ENCODE data around the gene SYDE2.
"Not testable (repeated sequence)": the region's sequence is repeated elsewhere in the genome, so short reads cannot be mapped to it uniquely, and the experiment has no call there.

SYDE2 gene

DNA sequence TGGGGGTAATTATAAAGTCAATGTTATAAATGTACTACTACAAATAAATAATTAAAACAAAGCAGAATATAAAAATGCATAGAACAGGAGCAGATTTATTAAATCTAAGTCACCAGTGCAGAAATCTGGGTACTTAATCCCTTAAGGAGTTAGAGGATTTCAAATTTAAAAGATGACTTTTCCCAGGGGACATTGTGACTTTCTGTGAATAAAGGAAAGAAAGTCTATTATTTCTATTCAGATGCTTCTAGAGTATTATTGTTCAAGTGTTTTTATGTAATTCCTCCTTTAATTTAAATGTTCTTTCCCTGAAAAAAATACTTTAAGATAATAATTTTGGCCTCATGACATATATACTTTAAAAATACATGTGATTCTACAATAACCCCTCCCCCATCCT lies 43.4 kb downstream of the SYDE2 start:
- DNase-seq: no peak

GRCh38 chr1:85153149-85153891 lies 47.5 kb downstream of the SYDE2 start:
- no peak for DNase-seq

GRCh38 chr1:85151446-85151845 lies 49.4 kb downstream of the SYDE2 start:
- no peak for DNase-seq

GRCh38 chr1:85149805-85150204 lies 51.0 kb downstream of the SYDE2 start:
- no peak for DNase-seq

DNA sequence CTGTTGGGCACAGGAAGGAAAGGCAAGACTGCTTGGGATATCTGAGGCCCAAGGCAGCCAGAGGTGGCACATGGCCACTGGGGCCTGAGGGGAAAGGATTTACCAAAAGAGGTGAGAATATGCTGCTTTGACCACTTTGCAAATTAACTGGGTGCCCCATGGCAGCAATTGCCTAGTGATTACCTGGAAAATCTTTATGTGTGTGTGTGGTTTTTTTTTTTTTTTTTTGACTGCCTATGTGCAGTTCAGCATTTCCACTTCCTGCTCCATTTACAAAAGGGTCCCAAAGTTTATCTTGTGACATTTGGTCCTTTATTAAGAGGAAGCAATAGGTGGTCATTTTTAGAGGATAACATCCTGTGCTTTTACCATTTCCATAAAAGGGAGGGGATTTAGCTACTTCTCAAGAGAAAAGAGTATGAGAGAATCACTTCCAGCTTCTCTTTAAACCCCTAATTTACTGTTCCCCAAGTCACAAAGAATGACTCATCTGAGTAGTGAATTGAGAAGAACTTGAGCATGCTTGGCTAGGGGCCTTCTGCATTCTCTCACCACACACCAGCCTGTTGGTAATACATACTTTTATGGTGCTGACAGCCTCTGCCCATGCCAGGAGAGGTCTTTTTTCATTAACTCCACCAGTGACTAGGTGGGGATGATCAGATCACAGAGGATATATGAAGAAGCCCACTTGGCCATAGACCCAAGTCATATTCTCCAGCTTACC lies 52.1 kb downstream of the SYDE2 start:
- no peak for DNase-seq

DNA sequence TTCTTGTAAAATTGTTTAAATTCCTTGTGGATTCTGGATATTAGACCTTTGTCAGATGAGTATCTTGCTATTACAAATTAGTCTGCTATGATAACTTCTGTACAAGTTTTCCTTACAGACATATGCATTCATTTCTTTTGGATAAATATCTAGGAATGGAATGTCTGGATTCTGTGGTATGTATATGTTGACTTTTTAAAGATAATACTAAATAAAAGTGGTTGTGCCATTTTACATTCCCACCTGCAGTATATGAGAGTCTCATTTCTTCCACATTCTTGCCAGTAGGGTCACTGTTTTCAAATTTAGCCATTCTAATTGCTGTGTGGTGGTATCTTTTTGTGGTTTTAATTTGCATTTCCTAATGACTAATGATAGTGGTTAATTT lies 53.9 kb downstream of the SYDE2 start:
- DNase-seq: no peak

DNA sequence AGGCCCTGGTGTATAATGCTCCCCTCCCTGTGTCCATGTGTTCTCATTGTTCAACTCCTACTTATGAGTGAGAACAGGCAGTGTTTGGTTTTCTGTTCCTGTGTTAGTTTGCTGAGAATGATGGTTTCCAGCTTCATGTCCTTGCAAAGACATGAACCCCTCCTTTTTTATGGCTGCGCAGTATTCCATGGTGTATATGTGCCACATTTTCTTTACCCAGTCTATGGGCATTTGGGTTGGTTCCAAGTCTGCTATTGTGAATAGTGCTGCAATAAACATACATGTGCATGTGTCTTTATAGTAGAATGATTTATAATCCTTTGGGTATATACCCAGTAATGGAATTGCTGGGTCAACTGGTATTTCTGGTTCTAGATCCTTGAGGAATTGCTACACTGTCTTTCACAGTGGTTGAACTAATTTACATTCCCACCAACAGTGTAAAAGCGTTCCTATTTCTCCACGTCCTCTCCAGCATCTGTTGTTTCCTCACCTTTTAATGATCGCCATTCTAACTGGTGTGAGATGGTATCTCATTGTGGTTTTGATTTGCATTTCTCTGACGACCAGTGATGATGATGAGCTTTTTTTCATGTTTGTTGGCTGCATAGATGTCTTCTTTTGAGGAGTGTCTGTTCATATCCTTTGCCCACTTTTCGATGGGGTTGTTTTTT lies 54.4 kb downstream of the SYDE2 start:
- DNase-seq: not testable (repeated sequence)

- no peak for DNase-seq
Measured at GRCh38 chr1:85144351-85144750, 56.5 kb downstream of the SYDE2 start.

DNA sequence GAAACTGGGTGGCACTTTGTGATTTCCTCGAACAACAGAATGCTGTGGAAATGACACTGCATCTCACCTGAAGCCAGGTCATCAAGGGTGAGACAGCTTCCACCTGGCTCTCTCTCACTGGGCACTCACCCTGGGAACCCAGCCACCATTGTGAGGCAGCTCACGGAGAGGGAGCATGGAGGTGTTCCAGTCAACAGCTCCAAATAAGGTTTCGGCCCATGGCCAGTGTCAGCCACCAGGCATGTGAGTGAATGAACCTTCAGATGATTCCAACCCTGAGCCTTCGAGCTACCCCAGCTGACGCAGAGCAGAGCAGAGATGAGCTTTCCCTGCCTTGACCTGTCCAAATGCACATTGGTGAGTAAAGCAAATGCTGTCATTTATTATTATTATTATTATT lies 58.1 kb downstream of the SYDE2 start:
- DNase-seq: no peak

DNA sequence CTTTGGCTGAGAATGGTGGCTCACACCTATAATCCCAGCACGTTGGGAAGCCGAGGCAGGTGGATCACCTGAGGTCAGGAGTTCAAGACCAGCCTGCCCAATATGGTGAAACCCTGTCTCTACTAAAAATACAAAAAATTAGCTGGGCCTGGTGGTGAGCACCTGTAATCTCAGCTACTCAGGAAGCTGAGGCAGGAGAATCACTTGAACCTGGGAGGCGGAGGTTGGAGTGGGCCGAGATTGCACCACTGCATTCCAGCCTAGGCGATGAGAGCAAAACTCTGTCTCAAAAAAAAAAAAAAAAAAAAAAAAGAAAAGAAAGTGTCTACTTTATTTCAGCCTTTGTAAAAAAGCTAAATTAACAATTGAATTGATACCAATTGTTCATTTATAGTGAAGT lies 62.4 kb downstream of the SYDE2 start:
- DNase-seq: not testable (repeated sequence)

- DNase-seq: no peak
Measured at GRCh38 chr1:85137660-85138059, 63.2 kb downstream of the SYDE2 start.

DNA sequence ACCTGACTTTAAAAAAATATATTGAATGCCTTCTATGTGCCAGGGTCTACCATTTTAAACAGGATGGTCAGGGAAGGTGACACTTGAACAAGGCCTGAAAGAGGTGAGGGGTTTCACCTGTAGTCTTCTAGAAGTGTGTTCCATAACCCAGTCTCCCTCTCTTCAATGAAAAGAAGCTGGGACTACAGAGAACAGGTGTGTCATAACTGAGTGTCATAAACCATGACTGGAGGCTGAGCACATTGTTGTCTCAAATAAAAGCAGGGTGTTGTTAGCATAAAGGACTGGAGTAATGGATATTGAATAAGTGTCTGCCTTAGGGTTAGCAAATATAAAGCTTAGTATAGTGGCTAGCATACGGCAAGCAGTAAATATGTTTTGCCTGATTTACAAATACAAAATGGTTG lies 65.4 kb downstream of the SYDE2 start:
- DNase-seq: no peak

- DNase-seq: no peak
Measured at GRCh38 chr1:85134583-85135391, 66.0 kb downstream of the SYDE2 start.

DNA sequence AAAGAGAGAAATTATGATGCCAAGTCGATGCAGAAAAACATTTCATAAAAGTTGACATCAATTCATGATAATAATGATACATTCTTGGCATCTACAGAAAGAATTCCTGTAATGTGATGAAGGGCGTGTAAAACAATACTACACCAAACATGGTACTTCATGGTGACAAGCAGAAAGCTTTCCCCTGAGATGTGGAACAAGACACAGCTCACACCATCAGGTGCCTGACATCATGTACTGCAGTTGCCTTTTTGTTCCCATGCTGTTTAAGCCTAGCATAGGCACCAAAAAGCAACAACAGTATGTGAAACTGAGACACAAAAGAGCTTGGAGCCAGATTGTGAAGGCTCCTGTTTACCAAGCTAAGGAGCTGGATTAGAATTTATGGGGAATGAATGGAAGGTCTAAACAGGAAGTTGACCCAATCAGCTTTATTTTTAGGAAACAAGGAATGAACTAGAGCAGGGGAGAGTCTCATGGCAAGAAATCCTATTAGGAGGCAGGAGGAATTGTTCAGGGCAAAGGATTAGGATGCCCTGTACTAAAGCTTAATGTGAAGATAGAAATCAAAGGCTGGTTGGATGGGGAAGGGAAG lies 67.2 kb downstream of the SYDE2 start:
- DNase-seq: no peak

DNA sequence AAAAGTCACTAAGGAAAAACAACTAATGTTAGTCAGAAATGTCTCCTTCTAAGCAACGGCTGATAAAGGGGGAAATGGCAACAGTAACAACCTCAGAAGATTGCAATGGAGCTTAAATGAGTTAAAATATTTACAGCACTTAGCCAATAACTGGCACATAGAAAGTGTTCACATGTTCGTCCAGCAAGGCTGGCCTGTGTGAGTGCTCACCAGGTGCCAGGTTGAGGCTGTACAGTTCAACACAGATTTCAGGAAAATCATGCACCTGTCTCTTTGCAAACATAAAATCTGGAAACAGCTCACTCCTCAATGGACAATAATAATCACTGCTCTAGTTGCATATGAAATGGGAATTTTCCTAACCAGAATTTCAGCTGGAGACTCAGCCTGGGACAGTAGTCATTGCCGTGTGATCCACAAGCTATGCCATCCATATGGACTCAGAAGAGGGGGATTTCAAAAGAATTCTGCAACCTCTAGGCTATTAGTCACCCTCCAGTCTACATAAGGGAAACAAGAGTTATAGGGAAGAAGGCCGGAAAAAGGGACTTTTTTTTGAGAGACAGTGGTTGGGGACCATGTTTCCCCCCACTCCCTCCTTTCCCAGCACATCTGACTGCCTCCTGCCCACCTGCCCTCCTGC lies 68.6 kb downstream of the SYDE2 start:
- no peak for DNase-seq

GRCh38 chr1:85128316-85128715 lies 72.5 kb downstream of the SYDE2 start:
- no peak for DNase-seq

DNA sequence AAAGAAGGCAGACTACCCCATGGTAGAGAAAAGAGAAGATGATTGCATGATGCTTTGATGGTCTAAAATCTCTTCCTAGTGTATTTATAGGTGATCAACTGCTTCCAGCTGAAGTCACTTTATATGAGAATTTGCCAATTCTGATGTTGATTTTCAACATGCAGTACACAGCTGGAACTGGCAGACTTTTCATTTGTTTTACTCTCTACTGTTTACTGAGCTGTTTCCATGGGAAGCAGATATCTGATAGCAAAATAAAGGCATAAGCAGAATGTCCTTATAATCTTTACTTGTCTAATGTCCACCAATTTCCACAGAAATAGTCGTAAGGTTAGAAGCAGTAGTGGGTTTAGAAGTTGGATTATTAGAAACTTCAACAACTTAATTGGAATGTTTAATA lies 74.9 kb downstream of the SYDE2 start:
- DNase-seq: no peak

DNA sequence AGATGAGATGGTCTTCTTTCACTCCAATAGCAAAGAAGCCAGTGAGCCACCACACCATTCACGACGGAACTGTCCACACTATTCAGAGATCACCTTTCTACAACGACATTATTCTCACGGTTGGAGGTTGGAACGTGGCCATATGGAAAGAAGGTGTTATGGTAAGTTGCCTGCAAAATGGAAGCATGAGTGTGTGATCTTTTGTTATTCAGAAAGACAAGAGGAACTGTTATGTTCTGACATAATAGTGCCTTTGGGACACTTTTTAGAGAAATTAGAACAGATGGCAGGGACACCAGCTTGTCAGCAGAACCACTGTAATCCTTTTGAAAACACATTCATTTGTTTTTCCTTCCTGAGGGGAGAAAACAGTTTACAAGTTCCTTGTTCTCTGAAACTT lies 76.7 kb downstream of the SYDE2 start:
- no peak for DNase-seq

- no peak for DNase-seq
Measured at GRCh38 chr1:85122169-85122568, 78.6 kb downstream of the SYDE2 start.

GRCh38 chr1:85121744-85122143 lies 79.1 kb downstream of the SYDE2 start:
- no peak for DNase-seq

DNA sequence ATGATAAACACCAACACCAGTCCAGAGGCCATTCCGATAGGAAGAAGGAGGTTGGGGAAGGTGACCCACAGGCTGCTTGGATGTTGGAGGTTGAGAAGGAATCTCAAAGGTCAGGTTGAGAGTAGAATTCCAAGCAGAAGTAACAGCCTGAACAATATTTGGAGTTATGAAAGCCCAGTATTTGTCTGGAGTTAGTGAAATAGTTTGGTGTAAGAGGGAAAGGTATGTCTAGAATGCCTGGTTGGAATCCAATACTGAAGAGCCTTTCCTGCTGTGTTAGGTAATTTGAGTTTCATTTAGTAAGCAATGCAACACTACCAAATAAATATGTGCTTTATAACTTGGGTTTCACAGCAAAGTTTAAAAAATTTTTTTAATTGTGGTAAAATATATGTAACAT lies 82.1 kb downstream of the SYDE2 start:
- DNase-seq: no peak

DNA sequence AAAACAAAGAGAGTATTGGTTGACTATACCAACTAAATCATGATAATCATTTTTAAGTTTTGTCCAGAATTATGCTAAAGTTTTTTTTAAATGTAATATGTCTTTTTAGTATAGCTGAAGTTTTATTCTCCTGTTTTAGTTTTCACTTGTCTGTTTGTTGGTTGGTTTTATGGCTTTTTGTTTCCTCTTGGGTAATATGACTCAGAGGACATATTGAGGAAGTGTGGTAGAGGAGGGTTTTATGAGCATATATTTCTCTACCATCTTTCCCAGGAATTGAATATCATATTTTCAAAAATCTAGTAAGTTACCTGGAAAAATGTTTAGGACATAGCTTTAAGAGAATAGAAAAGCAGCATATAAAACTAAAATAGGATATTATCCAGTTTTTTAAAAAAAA lies 84.0 kb downstream of the SYDE2 start:
- no peak for DNase-seq

All from activated CD4-positive, CD25-positive, alpha-beta regulatory T cell treated with anti-CD3 and anti-CD28 coated beads, Interleukin-2, amount 50 U/mL, for 72 hours (primary cell).